H1 (cell line): Measurements from ENCODE around the gene FAM177B.

Experiments
- RAD21 ChIP-seq, 2 experiments: IDR thresholded peaks in 1 of 2; conservative IDR thresholded peaks in 1 of 2; 2 replicates each; pipeline ENCODE4 v1.6.1; 2011; ENCODE audit warnings: low read depth in 2 of 2, low read length in 2 of 2, improper control_type of control experiment in 1 of 2, inconsistent platforms in 1 of 2, mild to moderate bottlenecking in 1 of 2, moderate library complexity in 1 of 2
- TF ChIP-seq, protein P1 (sequence below), 3 experiments: IDR thresholded peaks; 1 replicate in 2 of 3; 2 replicates in 1 of 3; pipeline versions ENCODE4 v1.5.1 to v1.6.1; 2011; ENCODE audit warnings: low read length in 3 of 3, mild to moderate bottlenecking in 3 of 3, inconsistent platforms in 2 of 3, low read depth in 1 of 3, moderate library complexity in 1 of 3; ENCODE audit not compliant: insufficient read depth in 1 of 3; ENCODE audit errors: control extremely low read depth in 1 of 3

DNA sequence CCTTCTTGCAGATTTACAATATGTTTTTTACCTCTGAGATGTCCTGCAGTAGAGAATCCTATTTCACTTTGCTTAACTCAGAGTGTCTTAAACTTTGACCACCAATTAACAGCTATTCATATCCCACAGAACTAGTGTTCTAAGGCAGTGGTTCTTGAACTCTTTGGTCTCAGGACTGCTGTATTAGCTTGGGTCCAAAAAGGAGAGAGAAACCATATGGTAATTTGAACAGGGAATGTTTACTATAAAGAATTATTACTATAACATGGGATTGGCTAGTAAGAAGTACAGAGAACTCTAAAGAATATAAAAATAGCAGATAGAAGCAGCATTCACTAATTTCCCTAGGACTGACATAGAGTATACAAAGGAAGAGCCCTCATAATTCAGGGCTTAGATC lies 31.6 kb downstream of the FAM177B start:
- TF ChIP-seq, protein P1, sequence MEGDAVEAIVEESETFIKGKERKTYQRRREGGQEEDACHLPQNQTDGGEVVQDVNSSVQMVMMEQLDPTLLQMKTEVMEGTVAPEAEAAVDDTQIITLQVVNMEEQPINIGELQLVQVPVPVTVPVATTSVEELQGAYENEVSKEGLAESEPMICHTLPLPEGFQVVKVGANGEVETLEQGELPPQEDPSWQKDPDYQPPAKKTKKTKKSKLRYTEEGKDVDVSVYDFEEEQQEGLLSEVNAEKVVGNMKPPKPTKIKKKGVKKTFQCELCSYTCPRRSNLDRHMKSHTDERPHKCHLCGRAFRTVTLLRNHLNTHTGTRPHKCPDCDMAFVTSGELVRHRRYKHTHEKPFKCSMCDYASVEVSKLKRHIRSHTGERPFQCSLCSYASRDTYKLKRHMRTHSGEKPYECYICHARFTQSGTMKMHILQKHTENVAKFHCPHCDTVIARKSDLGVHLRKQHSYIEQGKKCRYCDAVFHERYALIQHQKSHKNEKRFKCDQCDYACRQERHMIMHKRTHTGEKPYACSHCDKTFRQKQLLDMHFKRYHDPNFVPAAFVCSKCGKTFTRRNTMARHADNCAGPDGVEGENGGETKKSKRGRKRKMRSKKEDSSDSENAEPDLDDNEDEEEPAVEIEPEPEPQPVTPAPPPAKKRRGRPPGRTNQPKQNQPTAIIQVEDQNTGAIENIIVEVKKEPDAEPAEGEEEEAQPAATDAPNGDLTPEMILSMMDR (IDR thresholded peaks at IDR 0.05; ENCODE audit: control extremely low read depth in 1 of 3, insufficient read depth in 1 of 3, low read depth in 1 of 3, low read length in 3 of 3) = no peak
- no peak for TF ChIP-seq RAD21 (IDR thresholded peaks at IDR 0.05 in 1 of 2, conservative IDR thresholded peaks at IDR 0.05 in 1 of 2; ENCODE audit: low read depth in 2 of 2, low read length in 2 of 2)
